GM18505 (cell line): ENCODE data around the gene PFN3.

ENCODE experiments used
- ATAC-seq: cut with Tn5 transposase; IDR thresholded peaks from one replicate; pipeline ENCODE4 v1.9.1; 2021; ENCODE audit not compliant: unreplicated experiment
- POLR2A ChIP-seq: IDR thresholded peaks from 4 replicates; pipeline ENCODE4 v1.6.1; 2011; ENCODE audit warnings: borderline replicate concordance; ENCODE audit not compliant: insufficient read depth, insufficient read length; ENCODE audit errors: extremely low read depth

The PFN3 gene

DNA sequence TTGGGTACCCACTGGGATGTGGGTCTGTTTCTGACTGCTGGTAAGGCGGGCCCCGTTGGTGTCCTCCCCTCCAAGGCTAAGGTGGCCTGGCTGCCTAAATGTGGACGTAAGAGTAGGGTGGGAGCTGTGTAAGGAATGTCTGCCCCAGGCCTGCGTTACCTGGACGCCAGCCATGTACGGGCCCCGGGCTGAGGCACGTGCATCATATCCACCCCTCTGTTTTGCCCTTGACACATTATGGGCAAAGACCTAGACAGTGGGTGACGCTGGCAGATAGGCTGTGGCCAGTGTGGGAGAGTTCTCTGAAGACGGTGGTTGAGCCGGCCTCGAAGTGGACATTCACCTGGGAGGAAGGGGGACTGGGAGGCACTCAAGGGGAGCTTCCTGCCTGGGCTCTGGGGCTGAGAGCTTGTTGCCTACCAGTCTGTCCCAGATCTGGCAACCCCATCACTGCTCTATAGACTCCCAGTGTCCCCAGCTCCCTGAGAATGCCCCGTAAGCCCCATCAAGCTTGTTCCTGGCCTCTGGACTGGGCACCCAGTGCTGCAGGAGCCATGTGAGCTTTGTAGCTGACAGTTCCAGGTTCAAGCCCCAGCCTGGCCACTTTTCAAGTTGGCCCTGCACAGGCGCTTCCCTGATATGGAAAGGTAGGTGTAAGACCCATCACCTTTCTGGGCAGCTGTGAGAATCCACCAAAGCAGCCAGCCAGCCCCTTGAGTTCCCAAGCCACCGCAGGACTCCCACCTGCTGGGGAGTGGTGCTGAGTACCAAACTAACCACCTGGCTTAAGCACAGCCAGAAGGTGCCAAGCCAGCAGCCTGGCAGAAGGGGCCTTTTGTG lies 42.9 kb upstream of the PFN3 start:
- no peak for ATAC-seq

DNA sequence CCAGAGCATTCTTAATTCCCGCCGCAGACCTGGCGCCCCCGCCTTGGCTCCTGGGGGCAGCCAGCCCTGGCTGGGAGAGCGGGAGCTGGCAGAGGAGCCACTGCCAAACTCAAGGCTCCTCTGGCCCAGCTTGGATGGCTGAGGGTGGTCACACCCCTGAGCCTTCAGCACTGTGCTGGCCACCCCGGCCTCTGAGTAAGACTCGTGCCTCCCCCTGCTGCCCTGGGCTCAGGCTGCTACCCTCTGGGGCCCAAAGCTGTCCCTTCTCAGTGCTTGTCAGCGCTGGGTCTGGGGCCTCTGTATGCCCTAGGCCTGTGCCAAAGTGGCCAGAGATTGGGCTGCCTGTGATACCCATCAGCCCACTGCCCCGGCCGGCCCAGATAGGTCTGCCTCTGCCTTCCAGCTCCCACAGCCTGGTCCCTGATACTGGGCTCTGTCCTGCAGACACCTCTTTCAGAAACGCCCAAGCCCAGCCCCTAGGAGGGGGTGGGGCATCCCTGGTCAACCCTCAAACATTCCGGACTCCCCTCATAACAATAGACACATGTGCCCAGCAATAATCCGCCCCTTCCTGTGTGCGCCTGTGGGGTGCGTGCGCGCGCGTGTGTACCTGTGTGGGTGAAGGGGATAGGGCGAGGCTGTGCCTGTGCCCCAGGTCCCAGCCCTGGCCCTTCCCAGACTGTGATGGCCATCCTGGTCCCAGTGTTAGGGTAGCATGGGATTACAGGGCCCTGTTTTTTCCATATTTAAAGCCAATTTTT lies 41.8 kb upstream of the PFN3 start:
- TF ChIP-seq POLR2A = no peak
- no peak for ATAC-seq

More for the DNA sequence above, 42.9 kb upstream of the PFN3 start:
- no peak for TF ChIP-seq POLR2A

GRCh38 chr5:177440990-177441780 lies 40.7 kb upstream of the PFN3 start:
- no peak for TF ChIP-seq POLR2A
- ATAC-seq = no peak

DNA sequence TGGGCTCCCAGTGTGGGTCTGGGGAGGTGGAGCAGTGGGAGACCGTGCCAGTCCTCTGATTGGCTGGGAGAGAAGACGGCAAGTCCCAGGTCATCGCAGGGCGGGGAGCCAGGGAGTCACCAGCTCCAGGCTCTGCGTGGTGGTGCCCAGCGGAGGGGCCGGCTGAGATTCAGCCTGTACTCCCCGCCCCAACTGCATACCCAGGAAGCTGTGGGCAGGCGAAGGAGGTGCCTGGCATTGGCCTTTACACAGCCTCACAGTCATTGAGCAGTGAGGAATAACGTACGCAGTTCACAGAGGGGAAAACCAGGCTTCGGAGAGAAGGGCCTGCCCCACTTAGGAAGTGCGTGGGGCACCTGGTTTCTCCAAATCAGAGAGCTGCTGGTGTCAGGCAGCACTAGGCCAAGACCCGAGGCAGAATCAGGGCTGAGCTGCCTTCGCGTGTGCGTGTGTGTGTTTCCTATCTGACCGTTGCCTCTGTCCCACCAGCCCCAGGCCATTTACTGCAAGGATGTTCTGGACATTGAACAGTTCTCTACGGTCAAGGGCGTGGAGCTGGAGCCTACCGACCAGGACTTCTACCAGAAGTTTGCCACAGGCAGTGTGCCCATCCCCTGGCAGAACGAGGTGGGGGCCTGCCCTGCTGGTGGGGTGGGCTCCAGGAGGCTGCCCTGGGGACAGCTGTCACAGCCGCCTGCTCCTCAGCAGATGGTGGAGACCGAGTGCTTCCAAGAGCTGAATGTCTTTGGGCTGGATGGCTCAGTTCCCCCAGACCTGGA lies 39.9 kb upstream of the PFN3 start:
- no peak for ATAC-seq
- TF ChIP-seq POLR2A = no peak

- no peak for ATAC-seq
- TF ChIP-seq POLR2A = no peak
Observed at GRCh38 chr5:177439518-177440053, 39.1 kb upstream of the PFN3 start.

DNA sequence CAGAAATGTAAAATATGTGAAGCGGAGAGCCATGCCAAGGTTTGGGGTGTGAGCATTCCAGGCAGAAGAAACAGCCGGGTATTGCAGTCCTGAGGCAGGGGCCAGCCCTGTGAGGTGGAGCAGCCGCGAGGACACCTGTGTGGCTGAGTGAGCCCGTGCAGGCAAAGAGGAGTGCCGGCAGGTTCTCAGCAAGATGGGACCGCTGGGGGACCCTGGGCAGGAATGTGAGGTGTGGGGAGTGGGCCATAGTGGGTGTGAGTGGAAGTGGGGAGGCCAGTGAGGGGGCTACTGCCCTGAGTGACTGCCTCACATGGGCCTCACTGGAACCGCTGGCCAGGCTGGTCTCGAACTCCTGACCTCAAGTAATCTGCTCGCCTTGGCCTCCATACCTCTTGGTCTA lies 38.0 kb upstream of the PFN3 start:
- ATAC-seq = no peak
- peak; percentile 34 for TF ChIP-seq POLR2A

GRCh38 chr5:177437623-177438022 lies 37.2 kb upstream of the PFN3 start:
- no peak for ATAC-seq
- no peak for TF ChIP-seq POLR2A

DNA sequence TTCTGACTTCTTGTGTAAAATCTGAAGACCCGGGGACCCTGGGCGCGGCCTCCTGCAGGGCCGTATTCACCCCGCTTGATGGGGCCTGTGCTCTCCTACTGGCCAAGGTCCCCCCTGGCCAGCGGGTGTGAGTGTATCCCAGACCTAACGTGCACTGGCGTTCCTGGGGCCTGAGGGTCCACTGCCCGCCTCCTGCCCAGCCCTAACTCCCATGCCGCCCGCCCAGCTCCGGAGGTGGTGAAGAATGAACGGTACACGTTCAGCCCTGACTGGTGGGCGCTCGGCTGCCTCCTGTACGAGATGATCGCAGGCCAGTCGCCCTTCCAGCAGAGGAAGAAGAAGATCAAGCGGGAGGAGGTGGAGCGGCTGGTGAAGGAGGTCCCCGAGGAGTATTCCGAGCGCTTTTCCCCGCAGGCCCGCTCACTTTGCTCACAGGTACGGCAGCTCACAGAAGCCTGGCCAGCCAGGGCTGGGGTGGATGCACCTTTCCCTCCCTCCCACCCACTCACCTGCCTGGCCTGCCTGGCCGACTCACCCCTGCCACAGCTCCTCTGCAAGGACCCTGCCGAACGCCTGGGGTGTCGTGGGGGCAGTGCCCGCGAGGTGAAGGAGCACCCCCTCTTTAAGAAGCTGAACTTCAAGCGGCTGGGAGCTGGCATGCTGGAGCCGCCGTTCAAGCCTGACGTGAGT lies 35.5 kb upstream of the PFN3 start:
- no peak for ATAC-seq
- TF ChIP-seq POLR2A = no peak

GRCh38 chr5:177434942-177435738 lies 34.7 kb upstream of the PFN3 start:
- no peak for ATAC-seq
- no peak for TF ChIP-seq POLR2A

DNA sequence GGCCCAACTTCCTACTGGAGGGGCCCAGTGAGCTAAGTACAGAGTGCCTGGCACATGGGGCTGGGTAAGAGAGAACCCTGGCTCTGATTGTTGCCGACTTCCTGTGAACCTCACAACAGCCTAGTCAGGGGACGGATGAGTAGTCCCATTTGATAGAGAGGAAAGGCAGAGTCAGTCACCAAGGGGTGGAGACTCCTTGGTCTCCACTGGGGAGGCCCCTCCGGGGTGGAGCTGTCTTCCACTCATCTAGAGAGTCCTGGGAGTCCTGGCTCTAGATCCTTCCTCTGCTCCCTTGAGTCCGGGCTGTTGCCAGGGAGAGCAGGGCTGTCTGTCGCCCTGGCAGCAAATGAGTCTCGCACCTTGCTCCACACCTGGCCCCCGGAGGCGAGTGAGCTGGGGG lies 34.0 kb upstream of the PFN3 start:
- TF ChIP-seq POLR2A = no peak
- no peak for ATAC-seq

GRCh38 chr5:177433658-177434217 lies 33.3 kb upstream of the PFN3 start:
- TF ChIP-seq POLR2A = no peak
- ATAC-seq = no peak

GRCh38 chr5:177432839-177433657 lies 32.6 kb upstream of the PFN3 start:
- TF ChIP-seq POLR2A = no peak

More at GRCh38 chr5:177432839-177433657, 32.6 kb upstream of the PFN3 start:
- ATAC-seq = no peak
